MM.1S (cell line): ENCODE data around the gene COBLL1.

ENCODE experiments used
- CTCF ChIP-seq: fragments of 300-600 bp; sonication (generic); IDR thresholded peaks from 2 replicates; pipeline ENCODE4 v1.5.1; 2016; ENCODE audit warnings: antibody characterized with exemption, low read length, mixed read lengths
- EZH2 ChIP-seq: fragments of 300-600 bp; sonication (generic); optimal IDR thresholded peaks from 2 replicates; pipeline ENCODE3; 2017; ENCODE audit warnings: low read depth, mild to moderate bottlenecking, antibody characterized with exemption, low read length, mixed read lengths
- EZH2phosphoT487 ChIP-seq: fragments of 300-600 bp; sonication (generic); IDR thresholded peaks from 2 replicates; pipeline ENCODE4 v1.6.1; 2018; ENCODE audit warnings: antibody characterized with exemption, low read length

GRCh38 chr2:164823126-164823525 is 18.5 kb downstream of the COBLL1 start:
- TF ChIP-seq EZH2, result no peak
- TF ChIP-seq CTCF, result no peak
- TF ChIP-seq EZH2phosphoT487, result no peak
